ENCODE data around the gene LPIN3. TPM values are rescaled to one million over a fixed set of nuclear protein-coding genes. Genes with fewer than 3 reads are reported as not detected.

The LPIN3 gene
- total RNA-seq, 1 experiment from 2014 or later: 3.8 TPM

GRCh38 chr20:41348430-41349172, 8.0 kb downstream of the LPIN3 start:
- Histone ChIP-seq H3K14ac (ENCODE audit: insufficient read depth, low read length) (no peak overlapping the region), H2BK12ac (ENCODE audit: insufficient read length, low read depth, low read length) (no peak overlapping the region), H3K23ac (ENCODE audit: insufficient read length, low read depth, low read length) (no peak overlapping the region), H3K4me1 (ENCODE audit: insufficient read depth, low read length) (no peaks in the 10 kb centered on the region), H3K9ac (ENCODE audit: extremely low read depth, insufficient read length, low read length) (no peak overlapping the region), H3K18ac (ENCODE audit: insufficient read length, low read depth, low read length) (no peak overlapping the region), H3K79me2 (ENCODE audit: insufficient read depth, low read length) (no peaks in the 10 kb centered on the region), H4K20me1 (ENCODE audit: control insufficient read depth, insufficient read depth, insufficient read length) (no peaks in the 10 kb centered on the region), H3K27ac (ENCODE audit: insufficient read length, low read depth, low read length) (no peak overlapping the region), H3K56ac (ENCODE audit: insufficient read length, low read depth, low read length) (no peak overlapping the region), H2BK15ac (ENCODE audit: low read depth, low read length) (no peak overlapping the region), H2AFZ (ENCODE audit: low read length) (no peak overlapping the region), H4K5ac (ENCODE audit: insufficient read length, low read depth, low read length) (no peak overlapping the region), H2BK20ac (ENCODE audit: low read depth, low read length, poor library complexity, severe bottlenecking) (no peak overlapping the region), H4K91ac (ENCODE audit: insufficient read length, low read depth, low read length) (no peak overlapping the region), H3K4me2 (ENCODE audit: insufficient read depth, insufficient read length, low read length) (no peak overlapping the region), H4K8ac (replicated peaks; ENCODE audit: insufficient read length, low read depth, low read length) (no peak overlapping the region), H2BK120ac (ENCODE audit: low read depth, low read length, poor library complexity, severe bottlenecking) (no peak overlapping the region), H3T11ph (ENCODE audit: low read length) (no peak overlapping the region), H3K9me3 (ENCODE audit: control insufficient read depth, low read depth, low read length) (no peaks in the 10 kb centered on the region), H3K79me1 (ENCODE audit: insufficient read depth, low read depth, low read length, poor library complexity, severe bottlenecking) (no peaks in the 10 kb centered on the region), H3K4ac (ENCODE audit: low read depth, low read length) (no peak overlapping the region), H3K27me3 (ENCODE audit: insufficient read depth, low read length) (no peaks in the 10 kb centered on the region), H2BK5ac (ENCODE audit: insufficient read length, low read length) (no peak overlapping the region), H2AK5ac (ENCODE audit: insufficient read length, low read length) (no peak overlapping the region), H3K23me2 (ENCODE audit: insufficient read length, low read depth, low read length, poor library complexity, severe bottlenecking) (no peaks in the 10 kb centered on the region)
- Mint-ChIP-seq H3K36me3 (ENCODE audit: insufficient read depth in 1 of 3, low read depth in 3 of 3) (no peaks in the 10 kb centered on the region; a peak in 1 of 7 replicates), H3K27me3 (ENCODE audit: low read depth) (no peaks in the 10 kb centered on the region), H3K27ac (no peak overlapping the region; a peak in 1 of 7 replicates), H3K9me3 (no peaks in the 10 kb centered on the region; a peak in 1 of 5 replicates), H3K4me3 (no peak overlapping the region), H3K4me1 (peaks cover 5 to 6% of the 10 kb centered on the region in 2 experiments; a peak in 3 of 4 replicates)
- no peak for DNase-seq
- no CpG with 5 or more reads among the region's 13 CpGs for WGBS (ENCODE audit: extremely low coverage, insufficient read length, low lambda C conversion rate)
- no peak for TF ChIP-seq CTCF (conservative IDR thresholded peaks at IDR 0.05)

Measured in H9 (cell line).